Left forelimb (tissue), 1 donor: ENCODE data around the gene CANX.
"Not testable (repeated sequence)": the region's sequence is repeated elsewhere in the genome, so short reads cannot be mapped to it uniquely, and the experiment has no call there.

Experiments used
- DNase-seq: peaks from one replicate; pipeline ENCODE4 v3.0.0-alpha.2; 2018; ENCODE audit warnings: low spot score

CANX gene

DNA sequence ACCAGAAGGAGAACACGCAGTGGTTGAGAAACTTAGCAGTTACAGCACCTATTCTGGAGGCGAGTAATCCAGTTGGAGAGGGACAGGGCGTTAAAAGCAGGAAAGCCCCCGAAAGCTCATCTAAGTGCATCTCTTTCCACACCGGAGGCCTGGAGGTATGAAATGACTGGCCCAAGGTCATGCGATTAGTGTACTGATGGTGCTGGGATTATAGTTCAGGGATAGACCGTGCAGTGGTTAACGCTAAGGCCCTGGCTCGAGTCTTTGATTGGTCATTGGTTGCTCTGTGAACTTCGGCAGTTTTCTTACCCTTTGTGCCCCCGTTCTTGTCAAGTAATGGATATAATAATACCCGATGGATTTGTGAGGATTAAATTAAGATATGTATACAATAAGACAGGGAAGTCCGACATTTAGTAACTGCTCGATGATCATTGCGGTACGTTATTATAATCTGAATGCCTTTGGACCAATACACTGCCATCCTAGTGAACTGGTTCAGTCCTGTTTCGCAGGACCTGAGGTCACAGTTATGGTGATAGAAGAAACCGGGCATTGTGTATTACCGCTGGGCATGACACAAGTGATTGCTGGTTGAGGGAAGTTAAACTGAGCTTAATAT lies 960 bp downstream of the CANX start:
- DNase-seq, result no peak

DNA sequence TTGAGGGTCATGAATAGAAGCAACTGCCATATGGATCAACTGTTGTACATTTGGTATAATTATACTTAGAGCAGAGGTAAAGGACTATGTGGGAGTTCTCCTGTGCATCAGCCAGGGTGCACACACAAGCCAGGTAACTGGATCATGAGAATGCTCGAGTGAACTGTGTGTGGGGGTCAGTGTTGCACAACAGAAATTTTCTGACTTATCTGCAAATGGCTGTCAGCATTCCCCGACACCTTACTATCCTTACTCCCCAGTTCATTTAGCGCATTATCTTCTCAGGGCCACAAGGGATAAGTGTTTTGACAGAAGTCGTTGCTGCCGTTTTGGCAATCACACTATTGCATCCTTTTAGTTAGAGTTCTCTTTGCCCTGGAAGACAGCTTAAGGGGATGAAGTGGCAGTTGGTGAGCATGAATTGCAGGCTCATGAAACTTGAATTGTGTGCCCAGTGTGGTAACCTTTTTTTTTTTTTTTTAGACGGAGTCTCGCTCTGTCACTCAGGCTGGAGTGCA lies 1.7 kb downstream of the CANX start:
- no peak for DNase-seq

DNA sequence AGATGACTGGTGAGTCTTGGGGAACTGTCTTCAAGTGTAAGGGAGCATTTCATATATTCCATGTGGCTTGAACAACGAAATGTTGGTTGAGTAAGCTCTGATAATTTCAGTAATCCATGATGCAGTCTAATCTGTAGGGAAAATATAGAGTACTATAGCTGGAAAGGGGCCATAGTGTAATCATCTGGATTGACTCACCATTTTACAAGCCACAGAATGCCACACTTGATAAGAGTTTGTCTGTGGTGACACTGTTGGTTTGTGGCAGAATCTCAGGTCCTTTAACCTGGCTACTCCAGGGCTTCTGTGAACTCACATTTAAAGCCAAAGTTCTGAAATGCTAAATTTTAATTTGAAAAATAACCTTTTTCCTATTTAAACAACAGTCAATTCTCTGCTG lies 17.5 kb downstream of the CANX start:
- DNase-seq, result no peak

DNA sequence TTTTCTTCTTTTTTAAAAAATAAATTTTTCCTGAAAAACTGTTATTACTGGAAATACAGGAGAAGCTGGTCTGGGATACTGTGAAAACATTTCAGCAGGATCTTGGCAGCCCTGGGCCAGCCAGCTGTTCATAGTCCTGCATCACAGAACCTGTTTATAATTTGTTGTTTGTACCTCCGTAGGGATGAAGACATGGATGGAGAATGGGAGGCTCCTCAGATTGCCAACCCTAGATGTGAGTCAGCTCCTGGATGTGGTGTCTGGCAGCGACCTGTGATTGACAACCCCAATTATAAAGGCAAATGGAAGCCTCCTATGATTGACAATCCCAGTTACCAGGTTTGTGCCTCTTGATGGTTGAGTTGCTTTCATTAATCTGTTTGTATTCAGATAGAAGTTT lies 21.5 kb downstream of the CANX start:
- DNase-seq, result no peak

DNA sequence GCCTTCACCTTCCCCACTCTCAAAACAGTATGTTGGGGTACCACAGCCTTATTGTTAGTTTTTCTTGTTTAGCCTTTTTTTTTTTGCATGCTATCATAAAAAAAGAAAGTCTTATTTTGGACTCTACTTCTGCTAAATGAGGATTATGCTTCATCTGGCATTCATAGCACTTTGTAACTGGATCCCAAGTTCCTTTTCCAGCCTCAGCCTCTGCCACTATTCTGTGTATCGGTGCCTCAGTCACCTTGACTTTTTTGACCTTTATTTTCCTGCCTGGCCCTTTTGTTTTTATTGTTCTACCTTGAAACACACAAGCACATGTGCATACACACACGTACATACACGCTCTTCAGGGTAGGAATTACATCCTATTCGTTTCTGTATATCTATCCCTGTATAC lies 25.4 kb downstream of the CANX start:
- DNase-seq, result no peak

DNA sequence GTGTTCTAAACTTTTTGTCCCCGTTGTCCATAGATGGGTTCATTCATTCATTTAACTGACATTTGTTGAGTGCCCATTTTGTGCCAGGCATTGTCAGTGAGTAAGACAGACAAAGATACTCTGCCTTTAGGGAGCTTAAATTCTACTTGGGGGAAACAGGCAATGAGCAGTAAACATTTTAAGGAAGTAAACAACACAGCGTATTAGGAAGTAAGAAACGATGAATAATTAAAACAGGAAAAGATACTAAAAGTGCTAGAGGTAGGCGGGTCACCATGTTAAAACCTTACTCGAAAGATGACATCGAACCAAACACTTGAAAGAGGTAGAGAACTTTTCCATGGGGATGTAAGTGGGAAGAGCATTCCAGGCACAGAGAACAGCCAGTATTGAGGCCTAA lies 28.3 kb downstream of the CANX start:
- DNase-seq, result no peak

DNA sequence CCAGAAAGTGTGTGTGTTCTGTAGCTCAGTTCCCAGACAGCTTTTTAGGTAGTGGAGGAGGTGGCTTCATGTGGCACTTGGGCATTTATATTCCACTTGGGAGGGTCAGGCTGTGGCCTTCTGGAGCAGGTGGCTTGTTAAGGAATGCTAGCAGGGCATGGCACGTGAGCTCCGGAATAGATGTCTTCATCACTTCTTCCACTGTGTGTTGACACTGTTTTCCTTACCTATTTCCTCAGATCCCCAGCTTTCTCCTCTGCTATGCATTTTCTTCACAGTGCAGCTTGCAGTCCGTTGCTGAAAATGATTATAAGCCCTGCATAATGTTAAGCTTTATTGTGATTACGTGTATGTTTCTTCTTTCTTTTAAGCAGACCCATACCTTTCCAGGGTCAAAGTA lies 30.5 kb downstream of the CANX start:
- DNase-seq, result no peak

DNA sequence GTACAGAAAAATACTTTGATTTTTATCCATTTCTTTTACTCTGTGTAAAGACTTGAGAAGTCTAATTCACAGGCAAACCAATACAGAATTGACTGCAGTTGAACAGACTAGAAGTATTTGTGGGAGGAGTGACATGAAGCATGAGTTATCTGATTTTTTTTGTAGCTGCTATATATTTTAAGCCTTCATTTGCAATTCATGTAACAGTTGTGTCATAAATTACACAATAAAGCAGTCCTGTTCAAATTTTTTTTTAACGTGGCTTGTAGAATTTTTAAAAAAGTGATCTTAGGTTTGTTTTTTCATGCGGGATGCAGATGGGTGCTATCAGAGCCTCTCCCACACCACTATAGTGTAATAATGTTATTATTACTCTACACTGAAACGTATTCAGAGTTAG lies 31.0 kb downstream of the CANX start:
- no peak for DNase-seq

DNA sequence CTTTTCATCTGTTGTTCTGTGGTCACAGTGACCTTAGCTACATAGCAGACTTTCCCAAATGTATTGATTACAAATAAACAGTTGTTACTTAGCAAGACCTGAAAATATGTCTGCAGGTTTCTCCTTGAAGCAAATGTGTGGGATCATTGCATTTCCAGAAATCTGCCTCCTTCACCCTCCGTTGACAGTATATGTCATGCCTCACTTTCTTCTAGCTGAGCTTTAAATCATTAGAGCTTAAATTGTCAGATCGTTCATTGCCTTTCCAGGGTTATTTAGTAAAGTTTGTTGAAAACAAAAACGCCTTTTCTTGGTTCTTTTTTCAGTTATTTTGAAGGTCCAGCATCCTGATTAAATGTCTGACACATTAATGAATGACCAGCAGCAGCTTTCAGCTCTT lies 31.6 kb downstream of the CANX start:
- DNase-seq, result no peak

DNA sequence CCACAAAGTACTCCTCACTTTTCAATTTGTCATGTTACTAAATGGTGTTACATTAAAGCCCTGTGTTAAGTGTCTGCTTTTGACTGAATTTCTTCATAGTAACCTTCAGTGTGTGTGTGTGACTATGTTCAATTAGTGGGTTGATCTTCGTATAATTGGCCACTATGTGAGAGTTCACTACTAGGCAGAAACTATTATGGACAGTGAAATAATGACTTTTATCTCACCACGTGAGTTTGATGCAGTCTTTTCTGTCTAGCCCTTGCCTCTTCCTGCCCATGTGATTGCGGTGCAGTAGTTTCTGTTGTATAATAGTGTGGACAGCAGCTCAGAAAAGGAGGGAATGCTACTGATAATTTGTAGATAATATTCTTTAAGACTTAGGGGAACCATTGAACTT lies 32.1 kb downstream of the CANX start:
- DNase-seq, result no peak

DNA sequence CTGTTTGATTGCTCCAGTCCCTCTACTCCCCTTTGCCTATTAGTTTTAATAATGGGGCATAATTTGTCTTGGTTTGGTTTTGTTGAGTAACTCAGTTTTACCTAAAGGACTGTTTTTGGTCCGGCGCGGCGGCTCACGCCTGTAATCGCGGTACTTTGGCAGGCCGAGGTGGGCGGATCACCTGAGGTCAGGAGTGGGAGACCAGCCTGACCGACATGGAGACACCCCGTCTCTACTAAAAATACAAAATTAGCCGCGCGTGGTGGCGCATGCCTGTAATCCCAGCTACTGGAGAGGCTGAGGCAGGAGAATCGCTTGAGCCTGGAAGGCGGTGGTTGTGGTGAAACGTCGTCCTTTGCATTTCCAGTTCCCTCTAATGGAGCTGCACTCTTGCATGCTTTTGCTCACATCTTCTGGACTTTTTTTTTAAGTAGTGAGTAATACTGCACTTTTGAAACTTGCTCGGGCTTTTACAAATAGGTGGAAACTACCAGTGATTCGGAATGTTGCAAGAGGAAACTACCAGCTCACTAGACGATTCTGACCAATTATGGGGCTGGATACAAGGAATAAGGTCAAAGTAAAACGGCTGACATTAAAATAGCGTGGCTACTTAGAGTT lies 33.1 kb downstream of the CANX start:
- no peak for DNase-seq

DNA sequence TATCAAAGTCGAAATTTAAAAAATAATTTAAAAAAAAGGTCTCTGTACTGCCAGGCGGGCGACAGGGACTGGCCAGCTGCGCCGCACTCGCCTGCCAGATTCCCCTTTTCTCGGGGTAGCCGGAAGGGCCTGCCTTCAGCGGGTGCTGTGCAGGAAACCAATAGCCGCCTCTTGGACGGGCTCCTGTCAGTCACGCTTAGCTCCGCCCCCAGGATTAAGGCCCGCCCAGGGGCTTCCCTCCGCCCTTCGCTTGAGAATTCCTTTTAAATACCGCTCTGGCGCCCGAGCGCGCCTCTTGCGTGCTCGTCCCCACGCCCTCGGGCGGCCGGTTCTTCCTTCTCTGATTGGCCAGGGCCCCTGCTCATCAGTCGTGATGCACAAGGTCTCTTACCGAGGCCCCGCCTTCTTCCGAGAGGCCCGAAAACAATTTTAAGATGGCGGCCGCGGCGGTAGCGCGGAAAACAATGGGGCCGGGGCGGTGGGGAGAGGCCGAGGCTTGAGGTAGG lies 33.7 kb downstream of the CANX start, which contains the start of gene MAML1:
MAML1 (plus strand) TSS at position 411 of the 506 bp plus-strand sequence. CDS start 291 bp downstream, outside the sequence.
- peak; percentile 99 for DNase-seq

DNA sequence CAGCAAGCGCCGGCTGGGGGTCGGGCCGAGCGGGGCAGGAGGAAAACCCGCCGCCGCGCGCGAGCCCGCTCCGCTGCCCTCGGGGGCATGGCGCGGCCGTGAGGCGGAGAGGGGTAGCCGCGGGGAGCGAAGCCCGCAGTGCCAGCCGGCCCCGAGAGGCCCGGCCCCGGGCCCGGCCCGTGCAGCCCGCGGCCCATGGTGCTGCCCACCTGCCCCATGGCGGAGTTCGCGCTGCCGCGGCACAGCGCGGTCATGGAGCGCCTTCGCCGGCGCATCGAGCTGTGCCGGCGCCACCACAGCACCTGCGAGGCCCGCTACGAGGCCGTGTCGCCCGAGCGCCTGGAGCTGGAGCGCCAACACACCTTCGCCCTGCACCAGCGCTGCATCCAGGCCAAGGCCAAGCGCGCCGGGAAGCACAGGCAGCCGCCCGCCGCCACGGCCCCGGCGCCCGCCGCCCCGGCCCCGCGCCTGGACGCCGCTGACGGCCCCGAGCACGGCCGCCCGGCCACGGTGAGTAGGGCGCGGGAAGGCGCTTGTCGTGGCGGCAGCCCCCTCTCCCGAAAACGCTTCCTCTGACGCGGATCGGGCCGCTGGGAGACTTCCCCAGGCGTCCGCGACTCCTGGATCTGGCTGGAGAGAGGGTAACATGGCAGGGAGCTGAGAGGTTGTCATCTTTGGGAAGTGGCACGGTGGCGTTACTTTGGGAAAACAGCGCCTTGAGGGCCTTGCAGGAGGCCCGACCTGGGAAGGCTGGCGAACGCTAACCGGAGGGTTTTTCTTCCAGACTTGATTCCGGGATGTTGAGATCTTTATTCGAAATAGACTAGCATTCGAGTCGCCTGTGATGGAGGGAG lies 34.4 kb downstream of the CANX start:
- peak; percentile 72 for DNase-seq

DNA sequence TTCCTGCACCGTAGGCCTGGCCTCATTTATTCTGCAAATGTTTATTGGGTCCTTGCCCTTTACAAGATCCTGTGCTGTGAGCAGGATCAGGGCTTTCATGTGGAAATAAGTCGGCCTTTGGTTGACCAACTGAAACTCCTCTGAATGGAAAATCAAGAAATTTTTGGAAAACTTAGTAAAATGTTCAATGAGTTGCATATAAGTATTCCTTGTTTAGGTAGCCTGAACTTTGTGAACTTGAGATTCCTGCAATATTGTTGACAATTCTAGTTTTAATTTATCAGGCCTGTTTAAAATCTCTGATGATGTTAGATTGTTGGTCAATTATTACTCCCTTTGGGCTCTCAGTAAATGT lies 35.0 kb downstream of the CANX start:
- no peak for DNase-seq

DNA sequence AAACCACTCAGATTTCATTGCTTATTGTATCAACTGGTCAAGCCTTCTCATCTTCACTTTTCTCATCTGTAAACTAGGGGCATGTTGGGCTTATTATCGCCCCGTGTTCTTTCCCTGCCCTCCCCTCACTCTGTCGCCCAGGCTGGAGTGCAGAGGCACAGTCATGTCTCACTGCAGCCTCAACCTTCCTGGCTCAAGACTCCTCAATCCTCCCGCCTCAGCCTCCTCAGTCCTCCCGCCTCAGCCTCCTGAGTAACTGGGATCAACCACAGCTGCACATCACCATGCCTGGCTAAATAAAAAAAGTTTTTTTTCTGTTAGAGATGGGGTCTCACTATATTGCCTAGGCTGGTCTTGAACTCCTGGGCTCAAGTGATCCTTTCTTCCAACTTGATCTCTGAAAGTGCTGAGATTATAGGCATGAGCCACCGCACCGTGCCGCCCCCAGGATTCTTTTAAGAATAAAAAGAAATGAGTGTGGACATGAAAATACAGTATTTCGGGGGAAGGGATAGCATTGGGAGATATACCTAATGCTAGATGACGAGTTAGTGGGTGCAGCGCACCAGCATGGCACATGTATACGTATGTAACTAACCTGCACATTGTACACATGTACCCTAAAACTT lies 35.9 kb downstream of the CANX start:
- no peak for DNase-seq

DNA sequence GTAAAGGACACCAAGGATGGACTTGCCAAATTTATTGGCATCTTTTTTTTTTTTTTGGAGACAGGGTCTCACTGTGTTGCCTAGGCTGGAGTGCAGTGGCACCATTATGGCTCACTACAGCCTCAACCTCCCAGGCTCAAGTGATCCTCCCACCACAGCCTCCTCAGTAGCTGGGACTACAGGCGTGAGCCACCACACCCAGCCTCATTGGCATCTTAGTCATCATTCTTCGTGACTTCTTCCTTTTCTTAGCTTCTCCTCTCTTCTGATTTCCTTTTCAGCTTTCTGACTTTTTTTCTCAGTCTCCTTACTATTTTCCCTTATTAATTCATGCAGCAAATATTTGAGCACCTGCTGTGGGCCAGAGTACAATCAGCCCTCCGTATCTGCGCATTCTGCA lies 40.0 kb downstream of the CANX start:
- no peak for DNase-seq

DNA sequence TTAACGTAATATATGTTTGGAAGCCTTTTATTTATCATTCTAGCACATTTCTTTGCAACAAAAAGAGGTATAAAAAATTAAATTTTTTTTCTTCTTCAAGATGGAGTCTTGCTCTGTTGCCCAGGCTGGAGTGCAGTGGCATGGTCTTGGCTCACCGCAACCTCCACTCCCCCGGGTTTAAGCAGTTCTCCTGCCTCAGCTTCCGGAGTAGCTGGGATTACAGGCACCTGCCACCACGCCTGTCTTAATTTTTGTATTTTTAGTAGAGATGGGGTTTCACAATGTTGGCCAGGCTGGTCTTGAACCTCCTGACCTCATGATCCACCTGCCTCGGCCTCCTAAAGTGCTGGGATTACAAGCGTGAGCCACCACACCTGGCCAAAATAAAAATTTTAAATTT lies 45.3 kb downstream of the CANX start:
- DNase-seq, result not testable (repeated sequence)

DNA sequence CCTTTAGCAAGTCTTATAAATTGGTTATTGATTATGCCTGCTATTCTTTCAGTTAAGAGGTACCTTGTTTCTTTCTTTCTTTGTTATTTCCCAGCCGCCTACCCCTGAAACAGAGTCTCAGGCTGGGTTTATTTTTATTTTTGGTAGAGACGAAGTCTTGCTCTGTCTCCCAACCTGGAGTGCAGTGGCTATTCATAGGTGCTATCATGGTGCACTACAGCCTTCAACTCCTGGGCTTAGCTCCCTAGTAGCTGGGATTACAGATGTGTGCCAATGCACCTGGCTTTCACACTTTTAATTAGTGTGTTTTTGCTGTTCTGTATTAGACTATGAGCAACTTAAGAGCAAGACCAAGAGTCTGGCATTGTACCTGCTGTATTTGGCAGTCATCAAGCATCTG lies 48.1 kb downstream of the CANX start:
- DNase-seq, result no peak

DNA sequence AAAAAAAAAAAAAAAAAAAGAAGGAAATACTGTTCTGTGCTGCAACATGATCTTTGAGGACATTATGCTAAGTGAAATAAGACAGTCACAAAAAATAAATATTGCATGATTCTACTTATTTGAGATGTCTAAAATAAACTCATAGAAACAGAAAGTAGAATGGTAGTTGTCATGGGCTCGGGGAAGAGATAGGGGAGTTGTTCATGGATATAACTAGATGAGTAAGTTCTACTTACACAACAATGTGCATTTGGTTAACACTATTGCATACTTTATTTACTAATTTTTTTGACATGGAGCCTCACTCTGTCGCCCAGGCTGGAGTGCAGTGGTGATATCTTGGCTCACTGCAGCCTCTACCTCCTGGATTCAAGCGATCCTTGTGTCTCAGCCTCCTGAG lies 49.0 kb downstream of the CANX start:
- DNase-seq, result no peak

DNA sequence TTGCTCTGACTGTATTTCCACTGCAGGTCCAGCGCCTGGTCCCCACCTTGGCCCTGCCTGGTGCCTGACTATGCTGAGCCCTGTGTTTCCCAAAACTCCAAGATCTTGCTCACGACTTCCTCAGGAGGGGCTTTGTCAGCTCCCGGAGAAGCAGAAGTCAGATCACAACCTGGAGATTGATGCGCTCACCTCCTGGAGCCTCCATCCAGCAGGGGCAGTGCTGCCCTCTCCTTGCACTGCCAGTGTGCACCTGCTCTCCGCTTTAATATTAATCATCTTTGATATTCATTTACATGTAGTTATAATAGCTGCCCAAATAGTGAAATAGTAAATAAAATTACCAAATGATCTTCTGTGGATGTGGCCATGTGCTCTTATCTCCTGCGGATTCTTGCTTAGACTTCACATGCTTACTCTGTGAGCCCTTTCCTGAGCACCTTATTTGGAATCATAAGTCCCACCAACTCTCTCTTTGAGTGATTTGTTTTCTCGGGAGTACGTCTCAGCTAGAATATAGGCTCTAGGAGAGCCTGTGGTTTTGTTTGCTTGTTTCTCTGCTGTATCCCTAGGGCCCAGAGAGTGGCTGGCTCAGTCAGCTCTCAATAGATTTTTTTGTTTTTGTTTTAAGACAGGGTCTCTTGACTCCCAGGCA lies 51.2 kb downstream of the CANX start:
- no peak for DNase-seq

DNA sequence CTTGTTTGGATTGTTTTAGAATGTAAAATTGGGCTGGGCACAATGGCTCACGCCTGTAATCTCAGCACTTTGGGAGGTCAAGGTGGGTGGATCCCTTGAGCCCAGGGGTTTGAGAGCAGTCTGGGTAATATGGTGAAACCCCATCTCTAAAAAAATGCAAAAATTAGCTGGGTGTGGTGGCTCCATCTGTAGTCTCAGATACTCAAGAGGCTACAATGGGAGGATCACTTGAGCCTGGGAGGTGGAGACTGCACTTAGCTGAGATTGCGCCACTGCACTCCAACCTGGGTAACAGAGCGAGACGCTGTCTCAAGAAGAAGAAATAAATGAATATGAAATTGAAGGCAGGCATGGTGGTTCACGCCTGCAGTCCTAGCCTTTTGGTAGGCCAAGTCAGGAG lies 55.2 kb downstream of the CANX start:
- no peak for DNase-seq

DNA sequence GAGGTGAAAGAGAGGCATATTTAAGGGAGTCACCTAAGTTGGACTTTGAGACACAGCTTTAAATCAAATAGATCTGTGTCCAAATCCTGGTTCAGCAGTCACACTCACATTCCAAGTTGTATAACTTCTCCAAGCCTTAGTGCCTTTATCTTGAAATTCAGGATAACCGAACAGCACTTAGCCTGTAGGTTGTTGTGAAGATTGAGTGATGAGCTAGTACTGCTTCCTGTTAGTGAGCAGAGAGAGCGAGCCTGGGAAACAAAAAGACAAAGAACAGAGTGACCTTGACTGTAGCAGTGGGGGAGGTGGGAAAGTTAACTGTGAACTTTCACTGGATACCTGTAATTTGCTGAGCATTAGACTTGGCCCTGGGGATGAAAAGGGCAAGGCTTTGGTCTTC lies 56.3 kb downstream of the CANX start:
- no peak for DNase-seq
